Natural killer cell treated with Interleukin-12 subunit alpha and Interleukin-12 subunit beta and Interleukin-15 and Interleukin-18, amount 100 ng/mL, for 72 hours (primary cell): Measurements from ENCODE around the gene CEP70. TPM values are rescaled to one million over a fixed set of nuclear protein-coding genes. Genes with fewer than 3 reads are reported as not detected.
A peak's percentile ranks its signal among the peaks of the same experiment; 100 is the strongest.
"Not testable (repeated sequence)": the region's sequence is repeated elsewhere in the genome, so short reads cannot be mapped to it uniquely, and the experiment has no call there.

Source experiments
- ATAC-seq, 2 donors: fragments of 150-1000 bp; cut with Tn5 transposase in 1 of 2; sonication (Bioruptor Pico), chemical (Tn5 transposase) in 1 of 2; 2 replicates each; pipeline ENCODE4 v1.10.0; 2021
- DNase-seq: peaks from one replicate; pipeline ENCODE4 v3.0.0; 2022; ENCODE audit warnings: low spot score
- H3K27ac Mint-ChIP-seq, 2 donors: 1 replicate in 1 of 2; 2 replicates in 1 of 2; pipeline ENCODE4 v1.8.0; 2022; ENCODE audit warnings: mixed read lengths in 2 of 2, mild to moderate bottlenecking in 1 of 2, moderate library complexity in 1 of 2
- H3K27me3 Mint-ChIP-seq, 2 donors: 1 replicate in 1 of 2; 2 replicates in 1 of 2; pipeline ENCODE4 v1.8.0; 2022; ENCODE audit warnings: mixed read lengths in 2 of 2
- H3K36me3 Mint-ChIP-seq: one replicate; pipeline ENCODE4 v1.8.0; 2022; ENCODE audit warnings: mixed read lengths
- H3K4me1 Mint-ChIP-seq, 2 donors: 1 replicate in 1 of 2; 2 replicates in 1 of 2; pipeline ENCODE4 v1.8.0; 2022; ENCODE audit warnings: low read depth in 2 of 2, mixed read lengths in 2 of 2, mild to moderate bottlenecking in 1 of 2
- H3K4me3 Mint-ChIP-seq: one replicate; pipeline ENCODE4 v1.8.0; 2022; ENCODE audit warnings: mixed read lengths
- H3K9me3 Mint-ChIP-seq: 2 replicates; pipeline ENCODE4 v1.8.0; 2022; ENCODE audit warnings: mixed read lengths
- total RNA-seq, 2 donors: library from RNA; stranded (reverse); gene quantifications; one replicate each; pipeline ENCODE4 v1.2.3, GENCODE V29; 2022

CEP70 gene
- total RNA-seq, 2 donors from 2014 or later: 9.9 to 10.5 TPM

DNA sequence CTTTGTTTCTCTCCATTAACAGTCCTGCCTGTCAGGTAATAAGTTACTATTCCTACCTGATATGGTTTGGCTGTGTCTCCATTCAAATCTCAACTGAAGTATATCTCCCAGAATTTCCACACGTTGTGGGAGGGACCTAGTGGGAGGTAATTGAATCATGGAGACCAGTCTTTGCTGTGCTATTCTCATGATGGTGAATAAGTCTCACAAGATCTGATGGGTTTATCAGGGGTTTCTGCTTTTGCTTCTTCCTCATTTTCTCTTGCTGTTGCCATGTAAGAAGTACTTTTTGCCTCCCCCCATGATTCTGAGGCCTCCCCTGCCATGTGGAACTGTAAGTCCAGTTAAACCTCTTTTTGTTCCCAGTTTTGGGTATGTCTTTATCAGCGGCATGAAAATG lies 7.6 kb upstream of the CEP70 start:
- not testable (repeated sequence) for H3K27me3 Mint-ChIP-seq, H3K27ac Mint-ChIP-seq, DNase-seq

GRCh38 chr3:138600100-138600745 lies 6.2 kb upstream of the CEP70 start:
- no peak for DNase-seq
- no peak overlapping the region for H3K27ac Mint-ChIP-seq
- no peaks in the 10 kb centered on the region for H3K9me3 Mint-ChIP-seq
- no peaks in the 10 kb centered on the region for H3K4me1 Mint-ChIP-seq
- H3K36me3 Mint-ChIP-seq: no peaks in the 10 kb centered on the region
- no peak overlapping the region for H3K4me3 Mint-ChIP-seq
- H3K27me3 Mint-ChIP-seq: peaks cover 0 to 3% of the 10 kb centered on the region in 2 donors
- no peak for ATAC-seq

More for the DNA sequence above, 7.6 kb upstream of the CEP70 start:
- not testable (repeated sequence) for H3K4me3 Mint-ChIP-seq, H3K36me3 Mint-ChIP-seq, ATAC-seq, H3K9me3 Mint-ChIP-seq, H3K4me1 Mint-ChIP-seq

DNA sequence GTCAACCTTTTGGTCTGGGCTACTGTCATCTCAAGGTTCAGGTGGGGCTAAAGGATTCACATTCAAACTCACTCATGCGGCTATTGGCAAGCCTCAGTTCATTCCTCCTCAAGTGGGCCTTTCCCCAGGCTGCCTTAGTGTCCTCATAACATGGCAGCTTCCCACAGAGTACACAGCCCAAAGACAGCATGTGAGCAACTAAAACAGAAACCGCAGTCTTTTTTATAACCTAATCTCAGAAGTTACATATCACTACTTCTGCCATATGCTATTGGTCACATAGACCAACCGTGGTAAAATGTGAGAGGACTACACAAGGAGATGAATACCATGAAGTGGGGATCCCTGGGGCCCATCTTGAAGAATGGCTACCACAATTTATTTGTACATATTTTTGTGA lies 4.5 kb upstream of the CEP70 start:
- no peak overlapping the region for H3K4me3 Mint-ChIP-seq
- DNase-seq (no peak), ATAC-seq (no peak)
- H3K9me3 Mint-ChIP-seq: no peaks in the 10 kb centered on the region
- no peak overlapping the region for H3K27ac Mint-ChIP-seq
- no peaks in the 10 kb centered on the region for H3K36me3 Mint-ChIP-seq
- H3K4me1 Mint-ChIP-seq: peaks cover 7% of the 10 kb centered on the region in 2 donors
- H3K27me3 Mint-ChIP-seq: peaks cover 0 to 3% of the 10 kb centered on the region in 2 donors

DNA sequence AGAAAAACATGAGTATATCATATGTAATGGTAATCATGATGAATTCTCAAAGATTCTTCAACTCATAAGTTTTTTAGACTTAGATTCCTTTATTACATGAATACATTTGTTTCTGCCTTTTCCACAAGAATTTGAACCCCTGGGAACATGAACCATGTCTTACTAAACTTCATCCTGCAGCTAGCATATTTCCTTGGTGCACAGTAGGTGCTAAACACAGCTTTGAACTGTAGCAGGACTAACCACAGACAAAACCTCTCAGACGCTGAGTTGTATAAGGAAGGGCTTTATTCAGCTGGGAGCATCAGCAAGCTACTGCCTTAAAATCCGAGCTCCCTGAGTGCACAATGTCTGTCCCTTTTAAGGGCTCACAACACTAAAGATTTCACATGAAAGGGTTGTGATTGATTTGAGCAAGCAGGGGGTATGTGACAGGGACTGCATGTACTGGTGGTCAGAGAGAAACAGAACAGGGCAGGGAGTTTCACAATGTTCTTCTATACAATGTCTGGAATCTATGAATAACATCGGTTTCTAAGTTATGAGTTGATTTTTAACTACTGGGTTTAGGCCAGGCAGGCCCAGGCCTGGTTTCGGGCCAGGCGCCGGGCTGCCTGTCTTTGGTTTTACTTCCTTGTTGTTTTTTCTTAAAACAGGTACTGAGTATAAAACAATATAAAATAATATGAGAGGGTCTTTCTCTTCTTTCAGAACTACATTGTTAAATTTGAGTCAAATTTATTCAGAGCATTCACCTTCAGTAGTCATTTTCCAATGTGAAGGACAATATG lies 3.3 kb upstream of the CEP70 start:
- H3K9me3 Mint-ChIP-seq, H3K4me3 Mint-ChIP-seq, H3K4me1 Mint-ChIP-seq, ATAC-seq, H3K27ac Mint-ChIP-seq, H3K27me3 Mint-ChIP-seq, H3K36me3 Mint-ChIP-seq, DNase-seq: not testable (repeated sequence)

GRCh38 chr3:138594935-138595610 lies 1.0 kb upstream of the CEP70 start:
- peaks cover 0 to under 1% of the 10 kb centered on the region in 2 donors for H3K27me3 Mint-ChIP-seq
- no peaks in the 10 kb centered on the region for H3K36me3 Mint-ChIP-seq
- DNase-seq (no peak), ATAC-seq (no peak)
- H3K27ac Mint-ChIP-seq: peak overlapping the region; percentile 71 to 91
- H3K9me3 Mint-ChIP-seq: no peaks in the 10 kb centered on the region
- H3K4me1 Mint-ChIP-seq: peaks cover 7% of the 10 kb centered on the region in 2 donors
- H3K4me3 Mint-ChIP-seq: peak overlapping the region; percentile 91

GRCh38 chr3:138593488-138594149 lies 441 bp downstream of the CEP70 start:
- H3K27me3 Mint-ChIP-seq: no peaks in the 10 kb centered on the region
- no peak for DNase-seq
- H3K4me1 Mint-ChIP-seq: peaks cover 7% of the 10 kb centered on the region in 2 donors
- no peaks in the 10 kb centered on the region for H3K36me3 Mint-ChIP-seq
- H3K27ac Mint-ChIP-seq: peak overlapping the region; percentile 71 to 91
- ATAC-seq: no peak
- peak overlapping the region; percentile 91 for H3K4me3 Mint-ChIP-seq
- H3K9me3 Mint-ChIP-seq: no peaks in the 10 kb centered on the region

DNA sequence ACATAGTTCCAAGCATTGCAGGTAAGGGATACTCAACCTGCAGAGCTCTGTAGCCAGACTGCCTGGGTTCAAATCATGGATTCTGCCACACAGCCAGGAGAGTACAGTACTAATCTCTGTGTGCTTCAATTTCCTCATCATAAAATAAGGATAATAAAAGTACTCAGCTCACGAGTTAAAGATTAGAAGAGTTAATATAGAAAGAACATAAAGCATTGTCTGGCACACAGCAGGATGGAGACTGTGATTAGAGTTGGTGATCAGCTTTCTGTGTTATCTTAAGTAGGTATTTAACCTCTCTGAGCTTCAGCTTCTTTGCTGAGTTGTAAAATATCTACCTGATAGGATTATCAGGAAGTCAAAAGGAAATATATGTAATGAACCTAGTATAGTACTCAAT lies 2.7 kb downstream of the CEP70 start:
- ATAC-seq (no peak), DNase-seq (no peak)
- peaks cover 7% of the 10 kb centered on the region in 2 donors for H3K4me1 Mint-ChIP-seq
- H3K36me3 Mint-ChIP-seq: no peaks in the 10 kb centered on the region
- H3K4me3 Mint-ChIP-seq: no peak overlapping the region
- H3K27ac Mint-ChIP-seq: no peak overlapping the region
- no peaks in the 10 kb centered on the region for H3K9me3 Mint-ChIP-seq
- no peaks in the 10 kb centered on the region for H3K27me3 Mint-ChIP-seq

GRCh38 chr3:138588445-138588844 lies 5.6 kb downstream of the CEP70 start:
- ATAC-seq (no peak), DNase-seq (no peak)
- no peak overlapping the region for H3K4me3 Mint-ChIP-seq
- no peak overlapping the region for H3K27ac Mint-ChIP-seq
- H3K9me3 Mint-ChIP-seq: no peaks in the 10 kb centered on the region
- H3K36me3 Mint-ChIP-seq: peaks cover 8% of the 10 kb centered on the region
- H3K4me1 Mint-ChIP-seq: peaks cover 4 to 6% of the 10 kb centered on the region in 2 donors
- no peaks in the 10 kb centered on the region for H3K27me3 Mint-ChIP-seq

DNA sequence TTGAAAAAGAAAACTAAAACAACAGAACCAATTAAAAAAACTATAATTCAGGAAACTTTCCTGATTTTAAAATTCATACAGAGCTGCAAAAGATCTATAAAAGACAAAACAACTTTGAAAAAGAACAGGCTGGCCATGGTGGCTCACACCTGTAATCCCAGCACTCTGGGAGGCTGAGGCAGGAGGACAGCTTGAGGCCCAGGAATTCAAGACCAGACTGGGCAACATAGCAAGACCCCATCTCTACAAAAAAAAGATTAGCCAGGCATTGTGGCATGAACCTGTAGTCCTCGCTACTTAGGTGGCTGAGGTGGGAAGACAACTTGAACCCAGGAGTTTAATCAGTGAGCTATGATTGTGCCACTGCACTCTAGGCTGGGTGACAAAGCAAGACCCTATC lies 6.7 kb downstream of the CEP70 start:
- ATAC-seq: no peak

GRCh38 chr3:138578961-138579574 lies 15.0 kb downstream of the CEP70 start:
- DNase-seq (no peak), ATAC-seq (no peak)
- Mint-ChIP-seq H3K4me3 (no peak overlapping the region), H3K9me3 (peaks cover 6% of the 10 kb centered on the region), H3K27me3 (no peaks in the 10 kb centered on the region), H3K27ac (no peak overlapping the region), H3K36me3 (peaks cover 25% of the 10 kb centered on the region), H3K4me1 (peaks cover 12 to 32% of the 10 kb centered on the region in 2 donors)

More for the DNA sequence above, 6.7 kb downstream of the CEP70 start:
- H3K4me3 Mint-ChIP-seq: no peak overlapping the region
- H3K36me3 Mint-ChIP-seq: peaks cover 8% of the 10 kb centered on the region
- DNase-seq: no peak
- no peaks in the 10 kb centered on the region for H3K27me3 Mint-ChIP-seq
- H3K4me1 Mint-ChIP-seq: peaks cover 4 to 7% of the 10 kb centered on the region in 2 donors
- no peak overlapping the region for H3K27ac Mint-ChIP-seq
- no peaks in the 10 kb centered on the region for H3K9me3 Mint-ChIP-seq

GRCh38 chr3:138578141-138578540 lies 15.9 kb downstream of the CEP70 start:
- H3K27ac Mint-ChIP-seq: peak overlapping the region; percentile 2 to 48

DNA sequence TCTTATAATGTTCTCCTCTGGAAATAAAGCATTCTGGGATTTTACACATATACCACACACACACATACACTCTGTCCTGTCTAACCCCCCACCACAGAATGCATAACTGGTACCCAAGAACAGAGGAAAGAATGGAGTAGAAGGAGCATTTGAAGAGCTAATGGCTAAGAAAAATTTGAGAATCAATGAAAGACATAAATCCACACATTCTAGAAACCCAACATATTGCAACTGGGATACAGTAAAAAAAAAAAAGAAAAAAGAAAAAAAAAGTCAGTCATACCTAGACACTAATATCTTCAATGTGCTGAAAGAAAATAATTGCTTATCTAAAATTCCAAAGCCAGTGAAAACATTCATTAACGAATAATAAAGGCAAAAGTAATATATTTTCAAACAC lies 20.9 kb downstream of the CEP70 start:
- no peak for ATAC-seq
- no peaks in the 10 kb centered on the region for H3K27me3 Mint-ChIP-seq

More at GRCh38 chr3:138578141-138578540, 15.9 kb downstream of the CEP70 start:
- no peak for ATAC-seq
- Mint-ChIP-seq H3K9me3 (peaks cover 6% of the 10 kb centered on the region), H3K4me3 (peak overlapping the region; percentile 60), H3K4me1 (peaks cover 8 to 25% of the 10 kb centered on the region in 2 donors), H3K36me3 (peaks cover 25% of the 10 kb centered on the region), H3K27me3 (no peaks in the 10 kb centered on the region)
- no peak for DNase-seq

GRCh38 chr3:138569624-138570023 lies 24.4 kb downstream of the CEP70 start:
- peaks cover 17% of the 10 kb centered on the region for H3K36me3 Mint-ChIP-seq
- not testable (repeated sequence) for H3K27me3 Mint-ChIP-seq, H3K4me1 Mint-ChIP-seq, H3K9me3 Mint-ChIP-seq, H3K27ac Mint-ChIP-seq, H3K4me3 Mint-ChIP-seq, ATAC-seq, DNase-seq

More for the DNA sequence above, 20.9 kb downstream of the CEP70 start:
- Mint-ChIP-seq H3K4me3 (no peak overlapping the region), H3K36me3 (peaks cover 24% of the 10 kb centered on the region), H3K27ac (no peak overlapping the region), H3K4me1 (peaks cover 7 to 24% of the 10 kb centered on the region in 2 donors), H3K9me3 (peaks cover 3% of the 10 kb centered on the region)
- DNase-seq: no peak
